ENCODE measurements around the gene SLC5A11. TPM values are rescaled to one million over a fixed set of nuclear protein-coding genes. Genes with fewer than 3 reads are reported as not detected.
"Not testable (repeated sequence)": the region's sequence is repeated elsewhere in the genome, so short reads cannot be mapped to it uniquely, and the experiment has no call there.

The SLC5A11 gene
- total RNA-seq, 2 donors from 2014 or later, result 0.31 to 2.8 TPM

- peak in 1 of 2 donors; percentile 16 for DNase-seq
- intact Hi-C loops (cut with DNase I, micrococcal nuclease), result no loop called here
- ATAC-seq, result peak; percentile 16
These were observed 8.1 kb downstream of the SLC5A11 start for GRCh38 chr16:24853830-24854229.

GRCh38 chr16:24854607-24855171 is 8.9 kb downstream of the SLC5A11 start:
- DNase-seq (no peak), ATAC-seq (no peak)
- intact Hi-C loops (cut with DNase I, micrococcal nuclease), result no loop called here

GRCh38 chr16:24855678-24856077 is 9.9 kb downstream of the SLC5A11 start:
- intact Hi-C loops (cut with DNase I, micrococcal nuclease), result no loop called here
- no peak for DNase-seq
- no peak for ATAC-seq

GRCh38 chr16:24856871-24857270 is 11.1 kb downstream of the SLC5A11 start:
- DNase-seq; intact Hi-C loops (cut with DNase I, micrococcal nuclease); ATAC-seq: not testable (repeated sequence)

GRCh38 chr16:24858219-24859041 is 12.7 kb downstream of the SLC5A11 start:
- ATAC-seq (peak; percentile 73), DNase-seq (peak; percentile 35 to 79)
- intact Hi-C loops (cut with DNase I, micrococcal nuclease), result no loop called here

GRCh38 chr16:24861461-24861860 is 15.7 kb downstream of the SLC5A11 start:
- intact Hi-C loops (cut with DNase I, micrococcal nuclease), result no loop called here
- no peak for DNase-seq
- no peak for ATAC-seq

- DNase-seq (no peak), ATAC-seq (no peak)
- intact Hi-C loops (cut with DNase I, micrococcal nuclease), result no loop called here
These were observed 18.0 kb downstream of the SLC5A11 start for GRCh38 chr16:24863582-24864437.

- intact Hi-C loops (cut with DNase I, micrococcal nuclease), result no loop called here
- no peak for DNase-seq
These were observed 23.3 kb downstream of the SLC5A11 start for GRCh38 chr16:24869033-24869432.

GRCh38 chr16:24871891-24872290 is 26.1 kb downstream of the SLC5A11 start:
- ATAC-seq, result no peak
- intact Hi-C loops (cut with DNase I, micrococcal nuclease), result no loop called here
- DNase-seq, result no peak

More at GRCh38 chr16:24869033-24869432, 23.3 kb downstream of the SLC5A11 start:
- ATAC-seq, result no peak

- intact Hi-C loops (cut with DNase I, micrococcal nuclease), result no loop called here
- ATAC-seq, result no peak
These were observed 27.3 kb downstream of the SLC5A11 start for GRCh38 chr16:24873028-24873427.

GRCh38 chr16:24875466-24875865 is 29.7 kb downstream of the SLC5A11 start:
- ATAC-seq (no peak), DNase-seq (no peak)
- intact Hi-C loops (cut with DNase I, micrococcal nuclease), result no loop called here

More at GRCh38 chr16:24873028-24873427, 27.3 kb downstream of the SLC5A11 start:
- no peak for DNase-seq

- DNase-seq, result peak; percentile 37 to 46
- ATAC-seq, result peak; percentile 98
- intact Hi-C loops (cut with DNase I, micrococcal nuclease), result no loop called here
These were observed 30.5 kb downstream of the SLC5A11 start for GRCh38 chr16:24876231-24876630.

- DNase-seq, result no peak
- intact Hi-C loops (cut with DNase I, micrococcal nuclease), result no loop called here
- no peak for ATAC-seq
These were observed 33.9 kb downstream of the SLC5A11 start for GRCh38 chr16:24879684-24880083.

- intact Hi-C loops (cut with DNase I, micrococcal nuclease), result no loop called here
- DNase-seq, result no peak
- no peak for ATAC-seq
These were observed 38.0 kb downstream of the SLC5A11 start for GRCh38 chr16:24883714-24884151.

GRCh38 chr16:24887472-24887871 is 41.7 kb downstream of the SLC5A11 start:
- intact Hi-C loops (cut with DNase I, micrococcal nuclease), result no loop called here
- ATAC-seq (no peak), DNase-seq (no peak)

- DNase-seq, result no peak
- intact Hi-C loops (cut with DNase I, micrococcal nuclease), result no loop called here
- no peak for ATAC-seq
These were observed 45.0 kb downstream of the SLC5A11 start for GRCh38 chr16:24890746-24891145.

GRCh38 chr16:24896439-24896838 is 50.7 kb downstream of the SLC5A11 start:
- DNase-seq (no peak), ATAC-seq (no peak)
- intact Hi-C loops (cut with DNase I, micrococcal nuclease), result no loop called here

GRCh38 chr16:24897522-24897921 is 51.8 kb downstream of the SLC5A11 start:
- intact Hi-C loops (cut with DNase I, micrococcal nuclease); ATAC-seq; DNase-seq: not testable (repeated sequence)

GRCh38 chr16:24900230-24900629 is 54.5 kb downstream of the SLC5A11 start:
- ATAC-seq (no peak), DNase-seq (no peak)
- intact Hi-C loops (cut with DNase I, micrococcal nuclease), result no loop called here
